ENCODE results near the gene PTPRB. TPM values are rescaled to one million over a fixed set of nuclear protein-coding genes. Genes with fewer than 3 reads are reported as not detected.

Gene PTPRB
- total RNA-seq, 1 experiment from 2014 or later = 0.33 TPM

DNA sequence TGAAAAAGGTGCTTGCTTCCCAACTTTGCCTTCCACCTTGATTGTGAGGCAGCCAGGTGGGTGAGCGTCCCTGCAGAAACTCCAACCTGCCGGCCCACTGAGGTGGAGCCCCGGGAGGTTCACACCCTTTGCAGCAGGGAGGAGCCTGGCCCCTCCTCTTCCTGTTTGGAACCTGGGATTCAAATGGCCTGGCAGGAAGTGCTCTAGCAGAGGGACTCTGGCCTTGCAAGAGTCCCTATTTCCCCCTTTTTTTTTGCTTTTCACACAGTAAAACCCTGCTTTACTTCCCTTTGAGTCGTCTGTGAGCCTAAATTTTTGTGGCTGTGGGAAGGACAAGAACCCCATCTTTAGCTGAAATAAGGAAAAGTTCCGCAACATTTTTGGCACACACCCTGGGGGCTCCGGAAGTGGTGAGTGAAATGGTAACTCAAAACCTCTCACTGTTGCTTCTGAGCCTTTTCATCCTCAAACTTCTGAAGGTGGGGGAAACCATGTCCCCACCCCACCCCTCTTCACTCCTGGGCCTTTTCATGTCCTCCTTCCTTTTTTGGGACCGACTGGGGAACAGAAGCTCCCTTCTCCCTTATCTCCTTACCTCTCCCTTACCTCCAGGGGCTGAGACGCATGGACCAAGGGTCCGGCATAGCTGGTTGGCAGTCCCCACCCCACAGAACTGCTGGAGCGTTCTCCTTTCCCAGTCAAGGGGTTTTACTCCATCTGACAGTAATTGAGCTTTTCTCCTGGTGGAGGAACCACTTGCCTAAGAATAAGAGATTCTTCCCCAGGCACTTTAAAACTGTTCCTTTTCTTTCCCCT is 169.1 kb downstream of the PTPRB start:
- intact Hi-C loops (cut with micrococcal nuclease; ENCODE audit: unreplicated experiment) (no loop called here), in situ Hi-C loops (cut with HindIII; ENCODE audit: low pct_unique_long_range_greater_than_20kb, low sequenced_read_pairs) (no loop called here)
- Histone ChIP-seq H3K4me3 (ENCODE audit: low read depth in 2 of 2, low read length in 2 of 2) (no peak overlapping the region), H3K9me3 (ENCODE audit: control insufficient read depth, insufficient read depth, low read depth, low read length) (0 out of 2 replicates have a peak, but pooled peaks cover 4% of the 10 kb centered on the region), H3K36me3 (ENCODE audit: control insufficient read depth, insufficient read depth, low read length) (no peaks in the 10 kb centered on the region; the same call in 1 of the 2 replicates), H3K4me1 (ENCODE audit: control insufficient read depth, insufficient read depth, low read length) (no peaks in the 10 kb centered on the region), H3K27me3 (ENCODE audit: control insufficient read depth, insufficient read depth, low read length) (no peaks in the 10 kb centered on the region), H3K27ac (ENCODE audit: low read length) (no peak overlapping the region)
- ChIA-PET POLR2A (no interaction called here), CTCF (no interaction called here)
- ATAC-seq (no peak), DNase-seq (ENCODE audit: low read depth, low spot score) (no peak)
- TF ChIP-seq POLR2AphosphoS5 (IDR thresholded peaks at IDR 0.05; ENCODE audit: low read depth, low read length) (no peak), SIN3A (IDR thresholded peaks at IDR 0.05; ENCODE audit: borderline replicate concordance, insufficient read depth, low read depth, low read length) (no peak), CTCF (IDR thresholded peaks at IDR 0.05) (no peak), REST (IDR thresholded peaks at IDR 0.05; ENCODE audit: insufficient read depth in 1 of 2, low read depth in 2 of 2, low read length in 1 of 2) (no peak), TCF7L2 (IDR thresholded peaks at IDR 0.05; ENCODE audit: low read depth, low read length) (no peak)
- BruUV-seq (replicated peaks) = no TSS peak

DNA sequence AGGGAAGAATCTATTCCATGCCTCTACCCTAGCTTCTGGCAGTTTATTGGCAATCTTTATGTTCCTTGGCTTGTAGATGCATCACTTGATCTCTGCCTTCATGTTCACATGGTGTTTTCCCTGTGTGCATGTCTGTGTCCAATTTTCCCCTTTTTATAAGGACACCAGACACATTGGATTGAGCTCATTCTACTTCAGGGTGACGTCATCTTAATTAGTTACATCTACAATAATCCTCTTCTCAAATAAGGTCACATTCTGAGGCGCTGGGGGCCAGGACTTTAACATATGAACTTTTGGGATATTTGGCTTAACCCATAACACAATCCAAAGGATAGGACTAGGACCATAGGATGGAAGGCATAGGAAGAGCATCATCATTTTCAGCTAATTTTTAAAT is 169.8 kb downstream of the PTPRB start:
- Histone ChIP-seq H3K9me3 (ENCODE audit: control insufficient read depth, insufficient read depth, low read depth, low read length) (0 out of 2 replicates have a peak, but pooled peaks cover 4% of the 10 kb centered on the region), H3K27me3 (ENCODE audit: control insufficient read depth, insufficient read depth, low read length) (no peaks in the 10 kb centered on the region), H3K27ac (ENCODE audit: low read length) (no peak overlapping the region), H3K4me3 (ENCODE audit: low read depth in 2 of 2, low read length in 2 of 2) (no peak overlapping the region), H3K4me1 (ENCODE audit: control insufficient read depth, insufficient read depth, low read length) (no peaks in the 10 kb centered on the region), H3K36me3 (ENCODE audit: control insufficient read depth, insufficient read depth, low read length) (no peaks in the 10 kb centered on the region; the same call in 1 of the 2 replicates)
- BruUV-seq (replicated peaks) = no TSS peak
- intact Hi-C loops (cut with micrococcal nuclease; ENCODE audit: unreplicated experiment) = no loop called here
- ATAC-seq (no peak), DNase-seq (ENCODE audit: low read depth, low spot score) (no peak)
- no peak for TF ChIP-seq POLR2AphosphoS5 (IDR thresholded peaks at IDR 0.05; ENCODE audit: low read depth, low read length)
- no peak for TF ChIP-seq TCF7L2 (IDR thresholded peaks at IDR 0.05; ENCODE audit: low read depth, low read length)
- TF ChIP-seq CTCF (IDR thresholded peaks at IDR 0.05) = no peak
- no peak for TF ChIP-seq REST (IDR thresholded peaks at IDR 0.05; ENCODE audit: insufficient read depth in 1 of 2, low read depth in 2 of 2, low read length in 1 of 2)
- no peak for TF ChIP-seq SIN3A (IDR thresholded peaks at IDR 0.05; ENCODE audit: borderline replicate concordance, insufficient read depth, low read depth, low read length)
- CTCF ChIA-PET = no interaction called here
- in situ Hi-C loops (cut with HindIII; ENCODE audit: low pct_unique_long_range_greater_than_20kb, low sequenced_read_pairs) = no loop called here
- POLR2A ChIA-PET = no interaction called here

All from Panc1 (cell line).